GM12878 (cell line): ENCODE results near the gene BPIFB4. TPM values are rescaled to one million over a fixed set of nuclear protein-coding genes. Genes with fewer than 3 reads are reported as not detected.

Experiments used
- ATAC-seq: fragments of 200-7000 bp; cut with Tn5 transposase; 3 replicates; pipeline ENCODE4 v1.9.1; 2020; ENCODE audit warnings: mild to moderate bottlenecking, moderate library complexity
- BruUV-seq: library from RNA; stranded (reverse); fragments of 400-500 nt; replicated peaks from 2 replicates; lab custom pipeline; 2021; lab: Mats Ljungman, UMichigan
- CTCF ChIA-PET: fragments of 300-600 bp; sonication (Branson Sonifier 250); formaldehyde crosslinking; extraction: SDS; loops from one replicate; lab custom pipeline; 2021; ENCODE audit warnings: inconsistent platforms; lab: Yijun Ruan, JAX
- POLR2A ChIA-PET: fragments of 350-600 bp; formaldehyde crosslinking; extraction: SDS; loops from one replicate; lab custom pipeline; 2021; ENCODE audit warnings: inconsistent platforms; lab: Charles Lee
- RAD21 ChIA-PET: fragments of 300-600 bp; sonication (Branson Sonifier 250); formaldehyde crosslinking; loops from one replicate; lab custom pipeline; 2023; ENCODE audit warnings: antibody characterized with exemption; ENCODE audit not compliant: unreplicated experiment; lab: Charles Lee
- SMC1A ChIA-PET: fragments of 300-600 bp; sonication (Branson Sonifier 250); formaldehyde crosslinking; loops from one replicate; lab custom pipeline; 2023; ENCODE audit not compliant: unreplicated experiment, uncharacterized antibody; lab: Charles Lee
- DNase-seq: peaks from one replicate; pipeline ENCODE4 v3.0.0-alpha.2; 2011; ENCODE audit warnings: low read depth, low spot score
- FAIRE-seq: peaks from 3 replicates; lab custom pipeline; 2011; peaks lifted over from hg19 to GRCh38; lab: Jason Lieb, UNC
- H2AFZ ChIP-seq: 2 replicates; pipeline ENCODE4 v1.6.0; 2011; ENCODE audit warnings: low read depth, low read length, control low read depth; ENCODE audit not compliant: control insufficient read depth
- H3K27ac ChIP-seq: 2 replicates; pipeline ENCODE4 v1.5.1; 2011; ENCODE audit warnings: control low read depth; ENCODE audit not compliant: control insufficient read depth, insufficient read depth
- H3K27me3 ChIP-seq, 2 experiments: replicated peaks in 1 of 2; 2 replicates each; pipeline versions ENCODE4 v1.6.0 to v1.6.1; 2011; ENCODE audit warnings: low read length in 1 of 2; ENCODE audit not compliant: control insufficient read depth in 2 of 2, insufficient read depth in 2 of 2
- H3K36me3 ChIP-seq, 2 experiments: 2 replicates each; pipeline ENCODE4 v1.5.1; 2011; ENCODE audit warnings: low read length in 1 of 2; ENCODE audit not compliant: control insufficient read depth in 2 of 2, insufficient read depth in 2 of 2
- H3K4me1 ChIP-seq: 2 replicates; pipeline ENCODE4 v1.6.1; 2011; ENCODE audit warnings: mild to moderate bottlenecking, low read length, moderate library complexity, mixed read lengths; ENCODE audit not compliant: control insufficient read depth, insufficient read depth
- H3K4me2 ChIP-seq: 2 replicates; pipeline ENCODE4 v1.6.0; 2011; ENCODE audit warnings: control low read depth; ENCODE audit not compliant: control insufficient read depth, insufficient read depth
- H3K4me3 ChIP-seq: fragments of 200-600 bp; sonication (generic); 2 replicates; pipeline ENCODE4 v1.5.1; 2016
- H3K79me2 ChIP-seq: 2 replicates; pipeline ENCODE4 v1.6.0; 2011; ENCODE audit warnings: low read length; ENCODE audit not compliant: control insufficient read depth, insufficient read depth
- H3K9ac ChIP-seq: 2 replicates; pipeline ENCODE4 v1.8.0; 2011; ENCODE audit warnings: low read length, control low read depth, mixed read lengths; ENCODE audit not compliant: control insufficient read depth, insufficient read depth
- H3K9me3 ChIP-seq: replicated peaks from 3 replicates; pipeline ENCODE4 v1.5.1; 2011; ENCODE audit warnings: mild to moderate bottlenecking, low read length; ENCODE audit not compliant: control insufficient read depth, insufficient read depth
- H4K20me1 ChIP-seq: 2 replicates; pipeline ENCODE4 v1.6.0; 2011; ENCODE audit not compliant: control insufficient read depth, insufficient read depth
- BACH1 ChIP-seq: fragments of 450-650 bp; IDR thresholded peaks from 2 replicates; pipeline ENCODE4 v1.6.1; 2017; ENCODE audit warnings: mild to moderate bottlenecking, borderline replicate concordance
- CBX3 ChIP-seq: fragments of 200-600 bp; sonication (generic); IDR thresholded peaks from 2 replicates; pipeline ENCODE4 v1.6.1; 2016; ENCODE audit warnings: low read depth, borderline replicate concordance
- CHD2 ChIP-seq: IDR thresholded peaks from 2 replicates; pipeline ENCODE4 v1.6.1; 2011; ENCODE audit warnings: low read depth, low read length, improper control_type of control experiment, borderline replicate concordance
- CREB1 ChIP-seq: IDR thresholded peaks from 2 replicates; pipeline ENCODE4 v1.6.1; 2012; ENCODE audit warnings: low read depth, mild to moderate bottlenecking, inconsistent platforms
- IKZF2 ChIP-seq, 2 experiments: fragments of 450-650 bp; IDR thresholded peaks; 2 replicates each; pipeline ENCODE4 v1.6.1; 2017; ENCODE audit warnings: mild to moderate bottlenecking in 2 of 2, moderate library complexity in 2 of 2
- IRF4 ChIP-seq: IDR thresholded peaks from 2 replicates; pipeline ENCODE4 v1.6.1; 2011; ENCODE audit warnings: low read depth, low read length
- NFIC ChIP-seq: IDR thresholded peaks from 2 replicates; pipeline ENCODE4 v1.6.1; 2012; ENCODE audit warnings: low read depth, mild to moderate bottlenecking, inconsistent platforms, low read length, moderate library complexity
- POU2F2 ChIP-seq: IDR thresholded peaks from 3 replicates; pipeline ENCODE4 v1.6.1; 2011; ENCODE audit warnings: low read depth, mild to moderate bottlenecking, low read length, borderline replicate concordance
- RAD21 ChIP-seq: IDR thresholded peaks from 2 replicates; pipeline ENCODE4 v1.6.1; 2011; ENCODE audit warnings: mild to moderate bottlenecking, low read depth, low read length, moderate library complexity; ENCODE audit not compliant: insufficient read depth
- RELA ChIP-seq: fragments of 450-650 bp; IDR thresholded peaks from 2 replicates; pipeline ENCODE4 v1.8.0; 2014; ENCODE audit warnings: borderline replicate concordance; ENCODE audit not compliant: partially characterized antibody
- SREBF2 ChIP-seq: IDR thresholded peaks from 2 replicates; pipeline ENCODE4 v1.6.1; 2012; ENCODE audit warnings: mild to moderate bottlenecking, low read length
- TBL1XR1 ChIP-seq: IDR thresholded peaks from 2 replicates; pipeline ENCODE4 v1.6.1; 2012; ENCODE audit warnings: low read depth, low read length, improper control_type of control experiment
- TCF3 ChIP-seq: IDR thresholded peaks from 2 replicates; pipeline ENCODE4 v1.6.1; 2012; ENCODE audit warnings: low read depth, mild to moderate bottlenecking, low read length, borderline replicate concordance; ENCODE audit not compliant: insufficient read depth
- WGBS: methylation state at CpG from one replicate; pipeline ENCODE4 v1.1.6; 2016; ENCODE audit warnings: low lambda C conversion rate; ENCODE audit not compliant: insufficient replicate concordance, insufficient coverage; ENCODE audit errors: missing lambda C conversion rate; 5-methylcytosine and 5-hydroxymethylcytosine counted together
- in situ Hi-C: fragments of 300-500 bp; cut with MboI; formaldehyde crosslinking; loops from 9 replicates; pipeline ENCODE4 v1.14.3; 2018; ENCODE audit warnings: mixed read lengths
- intact Hi-C: fragments of 100-400 bp; cut with micrococcal nuclease; formaldehyde crosslinking; loops from one replicate; pipeline ENCODE4 v1.14.2; 2022; ENCODE audit not compliant: unreplicated experiment
- polyA plus RNA-seq, 11 experiments: library from polyadenylated mRNA; depleted of rRNA in 4 of 11; unstranded in 6 of 11; stranded (reverse) in 5 of 11; fragments of >200 nt; fragmentation: Nextera tagmentation in 4 of 11; fragmentation: Illumina TruSeq in 1 of 11; extraction: Ambion mirVana in 4 of 11; extraction: Trizol in 1 of 11; gene quantifications; 1 replicate in 1 of 11; 2 replicates in 10 of 11; pipeline versions ENCODE4 v1.2.1 to v1.2.3, GENCODE V29; 2011 to 2016; ENCODE audit warnings: inconsistent platforms in 2 of 11, missing spikeins in 2 of 11, low read depth in 1 of 11
- total RNA-seq, 4 experiments: library from RNA; depleted of rRNA in 3 of 4; stranded (reverse); fragments of >200 nt in 3 of 4; fragmentation: Illumina TruSeq in 1 of 4; extraction: Trizol in 1 of 4; gene quantifications; 2 replicates each; pipeline versions ENCODE4 v1.2.1 to v1.2.3, GENCODE V29; 2013 to 2021
- TF ChIP-seq, protein P1 (sequence below): IDR thresholded peaks from 2 replicates; pipeline ENCODE4 v1.6.1; 2011; ENCODE audit warnings: borderline replicate concordance, low read depth, mild to moderate bottlenecking, moderate library complexity, mixed read lengths, low read length; ENCODE audit not compliant: insufficient read depth; ENCODE audit errors: extremely low read length
- TF ChIP-seq, protein P2 (sequence below): IDR thresholded peaks from 2 replicates; pipeline ENCODE4 v1.6.1; 2011; ENCODE audit warnings: borderline replicate concordance, low read depth, mild to moderate bottlenecking, moderate library complexity, low read length; ENCODE audit not compliant: insufficient read depth, poor library complexity, severe bottlenecking
- TF ChIP-seq, protein P3 (sequence below): fragments of 450-650 bp; formaldehyde crosslinking; IDR thresholded peaks from 2 replicates; pipeline ENCODE4 v1.4.0; 2022; ENCODE audit warnings: mild to moderate bottlenecking, moderate library complexity

BPIFB4 gene
- total and polyA plus RNA-seq, 10 of the 15 experiments (the other 5 are each of a cell fraction or from before 2014, with no cell fraction given): 0.12 TPM; not detected in 9

DNA sequence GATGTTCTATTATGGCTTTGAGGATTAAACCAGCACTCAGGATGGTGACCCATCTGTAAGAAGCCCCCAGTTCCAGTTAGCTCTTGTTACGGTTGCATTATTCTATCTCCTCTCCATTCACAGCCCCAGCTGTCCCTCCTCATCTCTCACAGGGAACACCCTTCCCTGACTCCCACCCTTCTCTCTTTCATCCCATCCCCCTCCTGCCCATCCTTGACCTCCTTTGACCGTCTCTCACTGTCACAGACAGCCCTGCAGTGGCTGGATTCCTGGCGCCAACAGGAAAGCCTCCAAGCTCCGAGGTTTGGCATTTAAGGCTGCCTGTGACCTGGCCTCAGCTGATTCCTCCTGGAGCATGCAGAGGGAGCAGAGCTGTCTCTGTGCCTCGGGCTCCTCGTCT, 4.2 kb upstream of the BPIFB4 start (continued):
- TF ChIP-seq POU2F2 (no peak), RELA (no peak), SREBF2 (no peak), CBX3 (no peak)
- TF ChIP-seq, protein P1, sequence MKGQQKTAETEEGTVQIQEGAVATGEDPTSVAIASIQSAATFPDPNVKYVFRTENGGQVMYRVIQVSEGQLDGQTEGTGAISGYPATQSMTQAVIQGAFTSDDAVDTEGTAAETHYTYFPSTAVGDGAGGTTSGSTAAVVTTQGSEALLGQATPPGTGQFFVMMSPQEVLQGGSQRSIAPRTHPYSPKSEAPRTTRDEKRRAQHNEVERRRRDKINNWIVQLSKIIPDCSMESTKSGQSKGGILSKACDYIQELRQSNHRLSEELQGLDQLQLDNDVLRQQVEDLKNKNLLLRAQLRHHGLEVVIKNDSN: no peak

DNA sequence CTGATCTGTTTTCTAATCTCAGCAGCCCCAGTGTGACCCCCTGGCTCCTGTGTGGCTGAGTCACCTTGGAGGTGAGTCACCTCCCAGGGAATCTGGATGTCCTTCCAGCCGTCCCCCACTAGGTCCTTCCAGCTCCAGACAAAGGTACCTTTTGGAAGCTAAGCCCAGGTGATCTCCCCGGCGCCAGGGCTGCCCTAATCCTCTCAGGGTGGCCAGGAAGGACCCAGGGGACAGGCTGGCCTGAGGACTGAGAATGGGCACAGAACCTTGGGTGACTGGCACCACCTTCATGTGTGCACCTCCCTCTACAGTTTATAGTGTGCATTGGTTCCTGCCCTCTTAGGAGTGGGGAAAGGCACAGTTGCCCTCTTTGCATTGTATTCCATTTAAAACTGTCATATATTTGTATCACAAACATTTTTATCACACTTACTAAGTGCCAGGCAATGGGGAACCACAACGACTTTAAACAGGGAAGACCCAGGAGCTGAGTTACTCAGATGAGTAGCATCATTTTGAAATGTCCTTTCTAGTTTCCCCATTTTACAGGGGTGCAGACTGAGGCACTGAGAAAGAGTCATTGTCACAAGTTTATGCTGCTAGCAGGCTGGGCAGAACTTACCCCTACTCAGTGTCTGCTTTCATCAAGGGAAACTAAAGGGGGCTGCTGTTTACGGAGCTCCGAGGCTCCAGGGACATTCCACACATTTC, 2.6 kb upstream of the BPIFB4 start:
- no peaks in the 10 kb centered on the region for H3K36me3 ChIP-seq
- BruUV-seq: no TSS peak
- ChIA-PET CTCF (interaction anchor here (0.9 to 1.8 kb wide), 4 partner anchors 8 to 177 kb away, joined by 3 to 5 read pairs (median 4); no protein-coding TSS in a partner anchor), SMC1A (no interaction called here), RAD21 (interaction anchor here (1.2 kb wide), 1 partner anchor 176 kb away, joined by 4 read pairs; no protein-coding TSS in a partner anchor), POLR2A (no interaction called here)
- intact Hi-C loops: loop anchor here (5.0 kb wide), 1 partner anchor 175 kb away; no protein-coding TSS in a partner anchor
- DNase-seq (no peak), ATAC-seq (peak; percentile 74), FAIRE-seq (peak; percentile 7)
- no peak overlapping the region for H2AFZ ChIP-seq
- WGBS: 24% methylated on average over 6 of the region's 6 CpGs
- no peaks in the 10 kb centered on the region for H3K9me3 ChIP-seq
- H3K9ac ChIP-seq: no peak overlapping the region
- H3K4me3 ChIP-seq: no peak overlapping the region
- H3K4me1 ChIP-seq: no peaks in the 10 kb centered on the region
- H3K27me3 ChIP-seq: peaks cover 0 to 1% of the 10 kb centered on the region in 2 experiments; a peak in 1 of 4 replicates
- H3K27ac ChIP-seq: no peak overlapping the region
- no peak overlapping the region for H3K4me2 ChIP-seq
- in situ Hi-C loops: no loop called here
- no peaks in the 10 kb centered on the region for H4K20me1 ChIP-seq
- H3K79me2 ChIP-seq: no peaks in the 10 kb centered on the region
- TF ChIP-seq, protein P2, sequence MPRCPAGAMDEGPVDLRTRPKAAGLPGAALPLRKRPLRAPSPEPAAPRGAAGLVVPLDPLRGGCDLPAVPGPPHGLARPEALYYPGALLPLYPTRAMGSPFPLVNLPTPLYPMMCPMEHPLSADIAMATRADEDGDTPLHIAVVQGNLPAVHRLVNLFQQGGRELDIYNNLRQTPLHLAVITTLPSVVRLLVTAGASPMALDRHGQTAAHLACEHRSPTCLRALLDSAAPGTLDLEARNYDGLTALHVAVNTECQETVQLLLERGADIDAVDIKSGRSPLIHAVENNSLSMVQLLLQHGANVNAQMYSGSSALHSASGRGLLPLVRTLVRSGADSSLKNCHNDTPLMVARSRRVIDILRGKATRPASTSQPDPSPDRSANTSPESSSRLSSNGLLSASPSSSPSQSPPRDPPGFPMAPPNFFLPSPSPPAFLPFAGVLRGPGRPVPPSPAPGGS: no peak
- TF ChIP-seq RAD21 (peak; percentile 38), CHD2 (no peak), IKZF2 (IDR thresholded peaks at IDR 0.05) (no peak), IRF4 (no peak), TBL1XR1 (no peak), TCF3 (no peak), BACH1 (no peak), NFIC (no peak), CREB1 (no peak)
- TF ChIP-seq, protein P3, sequence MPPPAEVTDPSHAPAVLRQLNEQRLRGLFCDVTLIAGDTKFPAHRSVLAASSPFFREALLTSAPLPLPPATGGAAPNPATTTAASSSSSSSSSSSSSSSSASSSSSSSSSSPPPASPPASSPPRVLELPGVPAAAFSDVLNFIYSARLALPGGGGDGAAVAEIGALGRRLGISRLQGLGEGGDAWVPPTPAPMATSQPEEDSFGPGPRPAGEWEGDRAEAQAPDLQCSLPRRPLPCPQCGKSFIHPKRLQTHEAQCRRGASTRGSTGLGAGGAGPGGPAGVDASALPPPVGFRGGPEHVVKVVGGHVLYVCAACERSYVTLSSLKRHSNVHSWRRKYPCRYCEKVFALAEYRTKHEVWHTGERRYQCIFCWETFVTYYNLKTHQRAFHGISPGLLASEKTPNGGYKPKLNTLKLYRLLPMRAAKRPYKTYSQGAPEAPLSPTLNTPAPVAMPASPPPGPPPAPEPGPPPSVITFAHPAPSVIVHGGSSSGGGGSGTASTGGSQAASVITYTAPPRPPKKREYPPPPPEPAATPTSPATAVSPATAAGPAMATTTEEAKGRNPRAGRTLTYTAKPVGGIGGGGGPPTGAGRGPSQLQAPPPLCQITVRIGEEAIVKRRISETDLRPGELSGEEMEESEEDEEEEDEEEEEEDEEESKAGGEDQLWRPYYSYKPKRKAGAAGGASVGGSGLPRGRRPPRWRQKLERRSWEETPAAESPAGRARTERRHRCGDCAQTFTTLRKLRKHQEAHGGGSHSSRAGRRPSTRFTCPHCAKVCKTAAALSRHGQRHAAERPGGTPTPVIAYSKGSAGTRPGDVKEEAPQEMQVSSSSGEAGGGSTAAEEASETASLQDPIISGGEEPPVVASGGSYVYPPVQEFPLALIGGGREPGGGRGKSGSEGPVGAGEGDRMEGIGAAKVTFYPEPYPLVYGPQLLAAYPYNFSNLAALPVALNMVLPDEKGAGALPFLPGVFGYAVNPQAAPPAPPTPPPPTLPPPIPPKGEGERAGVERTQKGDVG: no peak
